Measurements from ENCODE around the gene POU1F1.

Gene POU1F1, protein sequence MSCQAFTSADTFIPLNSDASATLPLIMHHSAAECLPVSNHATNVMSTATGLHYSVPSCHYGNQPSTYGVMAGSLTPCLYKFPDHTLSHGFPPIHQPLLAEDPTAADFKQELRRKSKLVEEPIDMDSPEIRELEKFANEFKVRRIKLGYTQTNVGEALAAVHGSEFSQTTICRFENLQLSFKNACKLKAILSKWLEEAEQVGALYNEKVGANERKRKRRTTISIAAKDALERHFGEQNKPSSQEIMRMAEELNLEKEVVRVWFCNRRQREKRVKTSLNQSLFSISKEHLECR

DNA sequence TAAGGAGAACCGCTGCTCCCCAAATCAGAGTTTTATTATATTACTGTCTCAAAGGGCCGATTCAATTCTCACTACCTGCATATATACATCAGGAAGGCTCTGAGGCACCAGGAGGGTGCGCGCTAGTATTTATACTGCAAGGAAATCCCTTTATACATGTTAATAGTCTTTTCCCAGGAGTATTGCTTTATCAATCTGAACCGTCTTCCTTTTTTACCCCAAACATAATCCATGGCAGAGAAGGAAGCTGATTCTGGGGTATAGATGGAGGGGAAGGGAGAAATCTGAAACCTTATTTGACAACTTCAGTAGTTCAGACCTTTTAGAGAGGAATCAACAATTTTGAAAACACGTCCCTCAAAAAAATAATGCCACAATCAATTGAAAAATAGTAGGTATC, at the start of gene POU1F1:
Gene POU1F1, minus strand, starts transcription at position 101 of the 400 bp plus-strand sequence. CDS start 122 bp downstream, outside the sequence.
- Histone ChIP-seq H3K4me3 (ENCODE audit: low read length) (no peak within 1 kb of the TSS), H3K36me3 (replicated peaks; ENCODE audit: low read depth, low read length) (no peaks in the 10 kb centered on the region), H3K27ac (ENCODE audit: low read length) (no peak within 1 kb of the TSS), H4K20me1 (ENCODE audit: insufficient read depth, low read length) (no peaks in the 10 kb centered on the region), H3K27me3 (ENCODE audit: low read depth, low read length) (0 out of 2 replicates have a peak, but pooled peaks cover 10% of the 10 kb centered on the region), H3K79me2 (ENCODE audit: low read length) (no peaks in the 10 kb centered on the region), H2AFZ (ENCODE audit: low read depth, low read length) (no peak within 1 kb of the TSS), H3K9ac (ENCODE audit: low read length) (no peak within 1 kb of the TSS), H3K4me2 (ENCODE audit: low read length) (no peak within 1 kb of the TSS), H3K4me1 (ENCODE audit: low read length) (peaks cover 16% of the 10 kb centered on the region), H3K9me3 (ENCODE audit: insufficient read depth, low read length) (no peaks in the 10 kb centered on the region)
- TF ChIP-seq EZH2phosphoT487 (IDR thresholded peaks at IDR 0.05; ENCODE audit: low read depth) = no peak
- TF ChIP-seq, protein P1, sequence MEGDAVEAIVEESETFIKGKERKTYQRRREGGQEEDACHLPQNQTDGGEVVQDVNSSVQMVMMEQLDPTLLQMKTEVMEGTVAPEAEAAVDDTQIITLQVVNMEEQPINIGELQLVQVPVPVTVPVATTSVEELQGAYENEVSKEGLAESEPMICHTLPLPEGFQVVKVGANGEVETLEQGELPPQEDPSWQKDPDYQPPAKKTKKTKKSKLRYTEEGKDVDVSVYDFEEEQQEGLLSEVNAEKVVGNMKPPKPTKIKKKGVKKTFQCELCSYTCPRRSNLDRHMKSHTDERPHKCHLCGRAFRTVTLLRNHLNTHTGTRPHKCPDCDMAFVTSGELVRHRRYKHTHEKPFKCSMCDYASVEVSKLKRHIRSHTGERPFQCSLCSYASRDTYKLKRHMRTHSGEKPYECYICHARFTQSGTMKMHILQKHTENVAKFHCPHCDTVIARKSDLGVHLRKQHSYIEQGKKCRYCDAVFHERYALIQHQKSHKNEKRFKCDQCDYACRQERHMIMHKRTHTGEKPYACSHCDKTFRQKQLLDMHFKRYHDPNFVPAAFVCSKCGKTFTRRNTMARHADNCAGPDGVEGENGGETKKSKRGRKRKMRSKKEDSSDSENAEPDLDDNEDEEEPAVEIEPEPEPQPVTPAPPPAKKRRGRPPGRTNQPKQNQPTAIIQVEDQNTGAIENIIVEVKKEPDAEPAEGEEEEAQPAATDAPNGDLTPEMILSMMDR (IDR thresholded peaks at IDR 0.05; ENCODE audit: low read depth, low read length) = no peak

DNA sequence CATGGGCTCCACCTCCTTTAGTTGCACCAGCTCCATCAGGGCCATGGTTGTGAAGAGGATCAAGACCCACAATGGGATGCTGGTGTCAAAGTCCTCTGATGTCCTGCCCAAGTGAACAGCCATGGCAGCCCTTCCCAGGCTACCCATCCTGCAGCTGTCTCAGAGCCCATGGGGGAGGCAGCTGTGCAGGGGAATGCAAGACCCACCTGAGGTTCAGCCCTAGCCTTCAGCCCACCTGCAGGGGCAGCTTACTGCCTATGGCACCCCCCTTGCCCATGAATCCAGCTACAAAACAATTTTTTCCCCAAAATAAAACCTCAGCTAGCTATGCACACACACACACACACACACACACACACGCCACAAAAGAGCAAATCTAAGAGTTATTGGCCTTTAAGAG, 48.2 kb upstream of the POU1F1 start:
- Histone ChIP-seq H3K4me3 (ENCODE audit: low read length) (no peak overlapping the region), H3K9ac (ENCODE audit: low read length) (no peak overlapping the region), H2AFZ (ENCODE audit: low read depth, low read length) (no peak overlapping the region), H3K79me2 (ENCODE audit: low read length) (no peaks in the 10 kb centered on the region), H3K27ac (ENCODE audit: low read length) (no peak overlapping the region), H3K36me3 (replicated peaks; ENCODE audit: low read depth, low read length) (no peaks in the 10 kb centered on the region), H3K27me3 (ENCODE audit: low read depth, low read length) (no peaks in the 10 kb centered on the region), H3K4me2 (ENCODE audit: low read length) (no peak overlapping the region), H3K4me1 (ENCODE audit: low read length) (no peaks in the 10 kb centered on the region), H4K20me1 (ENCODE audit: insufficient read depth, low read length) (no peaks in the 10 kb centered on the region), H3K9me3 (ENCODE audit: insufficient read depth, low read length) (no peaks in the 10 kb centered on the region)
- TF ChIP-seq, protein P1 (IDR thresholded peaks at IDR 0.05; ENCODE audit: low read depth, low read length) = no peak
- TF ChIP-seq EZH2phosphoT487 (IDR thresholded peaks at IDR 0.05; ENCODE audit: low read depth) = no peak

DNA sequence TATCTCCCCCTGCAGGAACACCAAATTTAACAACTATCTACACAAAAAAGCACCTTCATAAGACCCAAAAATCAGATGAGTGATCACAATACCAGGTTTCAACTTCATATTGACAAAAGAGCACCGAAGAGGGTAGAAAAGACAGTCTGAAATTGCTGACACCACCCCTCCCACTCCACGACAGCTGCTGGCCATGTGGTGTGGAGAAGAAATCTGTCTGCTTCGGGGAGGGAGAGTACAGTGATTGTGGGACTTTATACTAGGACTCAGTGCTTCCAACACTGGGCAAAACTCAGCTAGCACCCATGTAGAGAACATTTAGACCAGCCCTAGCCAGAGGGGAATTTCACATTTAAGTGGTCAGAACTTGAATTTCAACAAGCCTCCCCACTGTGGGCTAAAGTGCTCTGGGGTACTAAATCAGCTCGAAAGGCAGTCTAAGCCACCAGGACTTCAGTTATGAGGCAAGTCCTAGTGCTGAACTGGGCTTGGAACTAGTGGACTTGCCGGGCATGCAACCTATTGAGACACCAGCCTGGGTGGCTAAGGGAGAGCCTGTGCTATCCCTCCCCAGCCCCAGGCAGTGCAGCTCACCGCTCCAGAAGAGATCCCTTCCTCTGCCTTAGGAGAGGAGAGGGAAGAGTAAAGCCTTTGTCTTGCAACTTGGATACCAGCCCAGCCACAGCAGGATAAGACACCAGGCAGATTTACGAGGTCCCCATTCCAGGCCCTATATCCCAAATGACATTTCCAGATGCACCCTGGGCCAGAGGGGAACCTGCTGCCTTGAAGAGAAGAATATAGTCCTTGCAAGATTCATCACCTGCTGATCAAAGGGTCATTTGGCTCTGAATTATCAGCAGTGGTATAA, 44.6 kb upstream of the POU1F1 start:
- Histone ChIP-seq H4K20me1 (ENCODE audit: insufficient read depth, low read length) (no peaks in the 10 kb centered on the region), H3K4me3 (ENCODE audit: low read length) (no peak overlapping the region), H3K79me2 (ENCODE audit: low read length) (no peaks in the 10 kb centered on the region), H2AFZ (ENCODE audit: low read depth, low read length) (no peak overlapping the region), H3K4me2 (ENCODE audit: low read length) (no peak overlapping the region), H3K27ac (ENCODE audit: low read length) (no peak overlapping the region), H3K27me3 (ENCODE audit: low read depth, low read length) (no peaks in the 10 kb centered on the region), H3K9me3 (ENCODE audit: insufficient read depth, low read length) (no peaks in the 10 kb centered on the region), H3K36me3 (replicated peaks; ENCODE audit: low read depth, low read length) (no peaks in the 10 kb centered on the region), H3K4me1 (ENCODE audit: low read length) (no peaks in the 10 kb centered on the region), H3K9ac (ENCODE audit: low read length) (no peak overlapping the region)
- no peak for TF ChIP-seq EZH2phosphoT487 (IDR thresholded peaks at IDR 0.05; ENCODE audit: low read depth)
- TF ChIP-seq, protein P1 (IDR thresholded peaks at IDR 0.05; ENCODE audit: low read depth, low read length) = no peak

DNA sequence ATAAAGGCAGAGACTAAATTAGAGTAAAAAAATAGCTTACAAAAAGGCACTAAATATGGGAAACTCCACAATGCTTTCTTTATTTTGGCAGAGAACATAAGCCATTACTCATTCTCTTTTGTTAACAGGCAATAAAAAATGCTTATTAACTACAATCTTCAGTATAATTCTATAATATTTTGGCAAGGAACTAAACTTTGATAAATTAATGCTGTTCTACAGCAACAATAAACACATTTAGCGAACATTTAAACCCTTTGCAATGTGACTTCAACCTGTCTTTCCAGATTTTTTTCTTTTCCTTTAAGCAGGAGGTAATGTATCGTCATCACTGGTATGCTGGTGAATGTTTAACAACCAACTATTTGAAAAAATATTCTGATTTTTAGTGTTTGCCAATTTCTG, 42.2 kb upstream of the POU1F1 start:
- H3K9ac ChIP-seq (ENCODE audit: low read length) = no peak overlapping the region
- no peaks in the 10 kb centered on the region for H4K20me1 ChIP-seq (ENCODE audit: insufficient read depth, low read length)
- no peak overlapping the region for H3K4me2 ChIP-seq (ENCODE audit: low read length)
- no peaks in the 10 kb centered on the region for H3K4me1 ChIP-seq (ENCODE audit: low read length)
- no peak overlapping the region for H2AFZ ChIP-seq (ENCODE audit: low read depth, low read length)
- no peaks in the 10 kb centered on the region for H3K79me2 ChIP-seq (ENCODE audit: low read length)
- H3K36me3 ChIP-seq (replicated peaks; ENCODE audit: low read depth, low read length) = no peaks in the 10 kb centered on the region
- TF ChIP-seq EZH2phosphoT487 (IDR thresholded peaks at IDR 0.05; ENCODE audit: low read depth) = no peak
- no peak overlapping the region for H3K27ac ChIP-seq (ENCODE audit: low read length)
- H3K4me3 ChIP-seq (ENCODE audit: low read length) = no peak overlapping the region
- H3K27me3 ChIP-seq (ENCODE audit: low read depth, low read length) = no peaks in the 10 kb centered on the region
- H3K9me3 ChIP-seq (ENCODE audit: insufficient read depth, low read length) = no peaks in the 10 kb centered on the region
